Progenitor cell of endocrine pancreas (in vitro differentiated cells): Measurements from ENCODE around the gene RNF17. TPM values are rescaled to one million over a fixed set of nuclear protein-coding genes. Genes with fewer than 3 reads are reported as not detected.

ENCODE experiments used
- DNase-seq: peaks from one replicate; pipeline ENCODE4 v3.0.0; 2021; ENCODE audit warnings: low spot score; ENCODE audit not compliant: unreplicated experiment
- H3K27ac Mint-ChIP-seq: 2 replicates; pipeline ENCODE4 v1.8.0; 2021; ENCODE audit warnings: mild to moderate bottlenecking, moderate library complexity, mixed read lengths
- H3K27me3 Mint-ChIP-seq: 2 replicates; pipeline ENCODE4 v1.8.0; 2021; ENCODE audit warnings: mixed read lengths
- H3K36me3 Mint-ChIP-seq: 2 replicates; pipeline ENCODE4 v1.8.0; 2022; ENCODE audit warnings: mixed read lengths; ENCODE audit not compliant: insufficient read depth
- H3K4me1 Mint-ChIP-seq: 2 replicates; pipeline ENCODE4 v1.8.0; 2021; ENCODE audit warnings: low read depth, mixed read lengths
- H3K4me3 Mint-ChIP-seq: 2 replicates; pipeline ENCODE4 v1.8.0; 2021; ENCODE audit warnings: low read depth, mild to moderate bottlenecking, moderate library complexity, mixed read lengths
- H3K9me3 Mint-ChIP-seq: 2 replicates; pipeline ENCODE4 v1.8.0; 2021; ENCODE audit warnings: low read depth, mixed read lengths
- CTCF ChIP-seq: fragments of 200-600 bp; sonication (generic); IDR thresholded peaks from one replicate; pipeline ENCODE4 v1.5.0; 2021; ENCODE audit warnings: antibody characterized with exemption, mild to moderate bottlenecking; ENCODE audit not compliant: unreplicated experiment
- total RNA-seq: library from RNA; stranded (reverse); gene quantifications from 2 replicates; pipeline ENCODE4 v1.2.1, GENCODE V29; 2021

The RNF17 gene
- total RNA-seq, 1 donor from 2014 or later = not detected

GRCh38 chr13:24744247-24744646 lies 19.7 kb upstream of the RNF17 start:
- peaks cover 9% of the 10 kb centered on the region for H3K4me1 Mint-ChIP-seq
- no peak for TF ChIP-seq CTCF
- H3K27ac Mint-ChIP-seq = no peak overlapping the region

GRCh38 chr13:24745516-24745860 lies 18.5 kb upstream of the RNF17 start:
- Mint-ChIP-seq H3K27me3 (peaks cover 78% of the 10 kb centered on the region), H3K4me3 (no peak overlapping the region), H3K27ac (no peak overlapping the region), H3K36me3 (no peaks in the 10 kb centered on the region), H3K4me1 (peaks cover 9% of the 10 kb centered on the region), H3K9me3 (no peaks in the 10 kb centered on the region)
- TF ChIP-seq CTCF = no peak
- no peak for DNase-seq

More at GRCh38 chr13:24744247-24744646, 19.7 kb upstream of the RNF17 start:
- H3K4me3 Mint-ChIP-seq = no peak overlapping the region
- no peaks in the 10 kb centered on the region for H3K36me3 Mint-ChIP-seq
- no peaks in the 10 kb centered on the region for H3K9me3 Mint-ChIP-seq
- DNase-seq = no peak
- peaks cover 70% of the 10 kb centered on the region for H3K27me3 Mint-ChIP-seq

- peak overlapping the region; percentile 60 for H3K4me3 Mint-ChIP-seq
- peaks cover 84% of the 10 kb centered on the region for H3K27me3 Mint-ChIP-seq
- H3K36me3 Mint-ChIP-seq = no peaks in the 10 kb centered on the region
- TF ChIP-seq CTCF = no peak
- H3K9me3 Mint-ChIP-seq = no peaks in the 10 kb centered on the region
- H3K4me1 Mint-ChIP-seq = peaks cover 14% of the 10 kb centered on the region
- H3K27ac Mint-ChIP-seq = no peak overlapping the region
- no peak for DNase-seq
These were observed 17.9 kb upstream of the RNF17 start for GRCh38 chr13:24745861-24746617.

GRCh38 chr13:24746618-24747247 lies 17.2 kb upstream of the RNF17 start:
- no peak overlapping the region for H3K27ac Mint-ChIP-seq
- peak overlapping the region; percentile 70 for H3K4me3 Mint-ChIP-seq
- peak; percentile 53 for DNase-seq
- H3K36me3 Mint-ChIP-seq = no peaks in the 10 kb centered on the region
- H3K9me3 Mint-ChIP-seq = no peaks in the 10 kb centered on the region
- H3K27me3 Mint-ChIP-seq = peaks cover 89% of the 10 kb centered on the region
- peaks cover 15% of the 10 kb centered on the region for H3K4me1 Mint-ChIP-seq
- TF ChIP-seq CTCF = peak; percentile 55

GRCh38 chr13:24747248-24748060 lies 16.5 kb upstream of the RNF17 start:
- no peak overlapping the region for H3K27ac Mint-ChIP-seq
- peak overlapping the region; percentile 70 for H3K4me3 Mint-ChIP-seq
- H3K9me3 Mint-ChIP-seq = no peaks in the 10 kb centered on the region
- H3K4me1 Mint-ChIP-seq = peaks cover 15% of the 10 kb centered on the region
- no peaks in the 10 kb centered on the region for H3K36me3 Mint-ChIP-seq
- DNase-seq = peak; percentile 27
- no peak for TF ChIP-seq CTCF
- peaks cover 91% of the 10 kb centered on the region for H3K27me3 Mint-ChIP-seq
